H1 (cell line): Measurements from ENCODE around the gene NFIC. TPM values are rescaled to one million over a fixed set of nuclear protein-coding genes. Genes with fewer than 3 reads are reported as not detected.
A peak's percentile ranks its signal among the peaks of the same experiment; 100 is the strongest.

ENCODE experiments used
- CHD2 ChIP-seq: IDR thresholded peaks from 2 replicates; pipeline ENCODE4 v1.6.1; 2012; ENCODE audit warnings: low read length, improper control_type of control experiment
- CREB1 ChIP-seq: IDR thresholded peaks from 2 replicates; pipeline ENCODE4 v1.6.1; 2012; ENCODE audit warnings: inconsistent platforms
- EGR1 ChIP-seq: IDR thresholded peaks from 2 replicates; pipeline ENCODE4 v1.6.1; 2011; ENCODE audit warnings: low read depth, low read length, borderline replicate concordance
- EP300 ChIP-seq, 2 experiments: IDR thresholded peaks; 1 replicate in 1 of 2; 2 replicates in 1 of 2; pipeline ENCODE4 v1.6.1; 2011 to 2012; ENCODE audit warnings: low read depth in 2 of 2, low read length in 2 of 2, mild to moderate bottlenecking in 2 of 2, borderline replicate concordance in 1 of 2, inconsistent platforms in 1 of 2, moderate library complexity in 1 of 2
- FOSL1 ChIP-seq: IDR thresholded peaks from 2 replicates; pipeline ENCODE4 v1.6.1; 2011; ENCODE audit warnings: mild to moderate bottlenecking, low read depth, low read length, moderate library complexity; ENCODE audit not compliant: insufficient read depth
- HDAC2 ChIP-seq, 2 experiments: fragments of 300-600 bp in 1 of 2; sonication (generic) in 1 of 2; IDR thresholded peaks; 2 replicates each; pipeline ENCODE4 v1.6.1; 2011 to 2012; ENCODE audit warnings: low read depth in 2 of 2, low read length in 2 of 2, mild to moderate bottlenecking in 2 of 2, moderate library complexity in 2 of 2, borderline replicate concordance in 1 of 2, inconsistent platforms in 1 of 2
- KDM4A ChIP-seq: IDR thresholded peaks from one replicate; pipeline ENCODE4 v1.7.1; 2012; ENCODE audit warnings: low read depth, mild to moderate bottlenecking, moderate library complexity, low read length, inconsistent platforms; ENCODE audit not compliant: severe bottlenecking
- KDM5A ChIP-seq: fragments of 200-600 bp; IDR thresholded peaks from 2 replicates; pipeline ENCODE4 v1.7.1; 2012; ENCODE audit warnings: mild to moderate bottlenecking, low read length, inconsistent platforms, mixed read lengths
- NRF1 ChIP-seq: IDR thresholded peaks from 2 replicates; pipeline ENCODE4 v1.6.1; 2011; ENCODE audit warnings: mild to moderate bottlenecking, low read depth, low read length, improper control_type of control experiment
- POLR2AphosphoS5 ChIP-seq: IDR thresholded peaks from 2 replicates; pipeline ENCODE4 v1.6.1; 2011; ENCODE audit warnings: low read depth, low read length
- SAP30 ChIP-seq: fragments of 300-600 bp; sonication (generic); IDR thresholded peaks from 2 replicates; pipeline ENCODE4 v1.7.1; 2012; ENCODE audit warnings: low read length, moderate library complexity, mild to moderate bottlenecking, inconsistent platforms; ENCODE audit not compliant: insufficient read depth, insufficient replicate concordance
- SIX5 ChIP-seq: IDR thresholded peaks from 2 replicates; pipeline ENCODE4 v1.6.1; 2011; ENCODE audit warnings: mild to moderate bottlenecking, low read depth, low read length
- SUZ12 ChIP-seq: fragments of 200-600 bp; sonication (generic); IDR thresholded peaks from 2 replicates; pipeline ENCODE4 v1.6.1; 2012; ENCODE audit warnings: mild to moderate bottlenecking, inconsistent platforms, low read length, moderate library complexity, mixed read lengths
- TAF7 ChIP-seq: optimal IDR thresholded peaks from 2 replicates; pipeline ENCODE3; 2011; ENCODE audit warnings: low read depth, mild to moderate bottlenecking, inconsistent platforms, low read length, moderate library complexity, borderline replicate concordance
- TBP ChIP-seq: IDR thresholded peaks from 2 replicates; pipeline ENCODE4 v1.6.1; 2011; ENCODE audit warnings: low read depth, low read length, improper control_type of control experiment
- TCF12 ChIP-seq: IDR thresholded peaks from 2 replicates; pipeline ENCODE4 v1.6.1; 2011; ENCODE audit warnings: low read depth, mild to moderate bottlenecking, low read length
- YY1 ChIP-seq: IDR thresholded peaks from 2 replicates; pipeline ENCODE4 v1.6.1; 2011; ENCODE audit warnings: low read depth, mild to moderate bottlenecking, low read length
- polyA plus RNA-seq, 7 experiments: library from polyadenylated mRNA; depleted of rRNA in 3 of 7; stranded (reverse) in 5 of 7; unstranded in 2 of 7; fragments of >200 nt in 5 of 7; fragments of 200-250 nt in 2 of 7; gene quantifications; 1 replicate in 5 of 7; 2 replicates in 1 of 7; 4 replicates in 1 of 7; pipeline versions ENCODE4 v1.2.1 to v1.2.3, GENCODE V29; 2011 to 2013; ENCODE audit warnings: missing spikeins in 2 of 7, mixed read lengths in 2 of 7
- total RNA-seq: library from RNA; stranded (reverse); fragmentation: NEBNext Ultra II Directional; extraction: Animal tissue kit (Norgen Biotek cat#: 25700); gene quantifications from 2 replicates; pipeline ENCODE4 v1.2.1, GENCODE V29; 2021

NFIC gene
- total and polyA plus RNA-seq, 2 of the 8 experiments (the other 6 are each of a cell fraction or from before 2014, with no cell fraction given): 0.56 to 3.2 TPM

GRCh38 chr19:3505598-3506383 lies 139.4 kb downstream of the NFIC start, which contains the start of gene FZR1 (continued):
- TF ChIP-seq HDAC2 (IDR thresholded peaks at IDR 0.05; ENCODE audit: borderline replicate concordance in 1 of 2, low read depth in 2 of 2, low read length in 2 of 2) (peak; percentile 93 to 97), YY1 (peak; percentile 91; the same call in 1 of the 2 replicates), TAF7 (peak; percentile 42), SIX5 (no peak), SAP30 (peak; percentile 96), EGR1 (peak; percentile 41; the same call in 1 of the 2 replicates), TCF12 (peak; percentile 88), EP300 (IDR thresholded peaks at IDR 0.05; ENCODE audit: borderline replicate concordance in 1 of 2, low read depth in 2 of 2, low read length in 2 of 2) (peak in 1 of 2 experiments; percentile 16; a peak in 1 of 3 replicates), POLR2AphosphoS5 (peak; percentile 59; the same call in 1 of the 2 replicates), TBP (peak; percentile 49), KDM5A (no peak; the same call in 1 of the 2 replicates), CREB1 (peak; percentile 91), FOSL1 (0 out of 2 replicates have a peak, but pooled peaks have one; percentile 28), KDM4A (peak; percentile 30), CHD2 (no peak), SUZ12 (peak; percentile 61; the same call in 1 of the 2 replicates), NRF1 (peak; percentile 84)
